HEK293 (cell line): Measurements from ENCODE around the gene ABHD17B.
"Not testable (repeated sequence)": the region's sequence is repeated elsewhere in the genome, so short reads cannot be mapped to it uniquely, and the experiment has no call there.

Source experiments
- CTCF ChIA-PET: fragments of 350-600 bp; formaldehyde crosslinking; extraction: SDS; loops from one replicate; lab custom pipeline; 2021; ENCODE audit warnings: antibody characterized with exemption; lab: Yijun Ruan, JAX
- POLR2A ChIA-PET: fragments of 300-600 bp; formaldehyde crosslinking; extraction: SDS; loops from one replicate; lab custom pipeline; 2020; ENCODE audit warnings: antibody characterized with exemption, inconsistent platforms; lab: Yijun Ruan, JAX
- H3K27ac ChIP-seq: fragments of 200-500 bp; sonication (Bioruptor generic); 2 replicates; pipeline ENCODE4 v1.5.1; 2014; ENCODE audit warnings: low read depth, low read length, control low read depth, inconsistent platforms; ENCODE audit errors: extremely low read depth
- H3K36me3 ChIP-seq, 2 experiments: fragments of 200-500 bp in 1 of 2; sonication (Bioruptor generic) in 1 of 2; 1 replicate in 1 of 2; 2 replicates in 1 of 2; pipeline ENCODE4 v1.5.1; 2014 to 2017; ENCODE audit warnings: inconsistent platforms in 2 of 2, low read length in 2 of 2; ENCODE audit not compliant: control insufficient read depth in 2 of 2, insufficient read depth in 1 of 2
- H3K4me1 ChIP-seq: fragments of 200-500 bp; sonication (Bioruptor generic); 2 replicates; pipeline ENCODE4 v1.5.1; 2014; ENCODE audit warnings: mild to moderate bottlenecking, low read length, inconsistent platforms; ENCODE audit not compliant: control insufficient read depth, insufficient read depth
- H3K4me3 ChIP-seq: 2 replicates; pipeline ENCODE4 v1.5.1; 2011; ENCODE audit warnings: low read depth, mild to moderate bottlenecking, control low read depth, low read length, moderate library complexity
- H3K9me3 ChIP-seq: fragments of 200-500 bp; sonication (Bioruptor generic); 2 replicates; pipeline ENCODE4 v1.5.1; 2014; ENCODE audit warnings: low read depth, low read length, inconsistent platforms; ENCODE audit not compliant: control insufficient read depth, insufficient read depth
- GLIS2 ChIP-seq: fragments of 450-650 bp; formaldehyde crosslinking; IDR thresholded peaks from 2 replicates; pipeline ENCODE4 v1.5.1; 2016; ENCODE audit warnings: missing biosample characterization, missing genetic modification characterization
- SALL2 ChIP-seq: fragments of 450-650 bp; formaldehyde crosslinking; IDR thresholded peaks from 2 replicates; pipeline ENCODE4 v1.5.0; 2017; ENCODE audit warnings: missing biosample characterization, mild to moderate bottlenecking, missing genetic modification characterization, borderline replicate concordance
- WT1 ChIP-seq: fragments of 450-650 bp; formaldehyde crosslinking; IDR thresholded peaks from 2 replicates; pipeline ENCODE4 v1.5.1; 2016; ENCODE audit warnings: missing biosample characterization, missing genetic modification characterization
- YY1 ChIP-seq: fragments of 450-650 bp; formaldehyde crosslinking; IDR thresholded peaks from 2 replicates; pipeline ENCODE4 v1.5.1; 2018; ENCODE audit warnings: missing biosample characterization, missing genetic modification characterization
- ZFP41 ChIP-seq: fragments of 450-650 bp; formaldehyde crosslinking; IDR thresholded peaks from 2 replicates; pipeline ENCODE4 v1.5.1; 2016; ENCODE audit warnings: missing biosample characterization, missing genetic modification characterization, borderline replicate concordance
- ZNF140 ChIP-seq: fragments of 450-650 bp; formaldehyde crosslinking; IDR thresholded peaks from 2 replicates; pipeline ENCODE4 v1.5.1; 2016; ENCODE audit warnings: missing biosample characterization, missing genetic modification characterization
- ZNF202 ChIP-seq: fragments of 450-650 bp; formaldehyde crosslinking; IDR thresholded peaks from 2 replicates; pipeline ENCODE4 v1.5.1; 2016; ENCODE audit warnings: missing biosample characterization, missing genetic modification characterization, borderline replicate concordance
- ZNF211 ChIP-seq: fragments of 450-650 bp; formaldehyde crosslinking; IDR thresholded peaks from 2 replicates; pipeline ENCODE4 v1.5.1; 2016; ENCODE audit warnings: low read depth, missing biosample characterization, missing genetic modification characterization
- ZNF302 ChIP-seq: fragments of 450-650 bp; formaldehyde crosslinking; IDR thresholded peaks from 2 replicates; pipeline ENCODE4 v1.5.1; 2016; ENCODE audit warnings: missing biosample characterization, missing genetic modification characterization, low read depth
- ZNF335 ChIP-seq: fragments of 450-650 bp; formaldehyde crosslinking; conservative IDR thresholded peaks from 2 replicates; pipeline ENCODE4 v1.5.1; 2016; ENCODE audit warnings: missing biosample characterization, missing genetic modification characterization
- ZNF366 ChIP-seq: fragments of 450-650 bp; formaldehyde crosslinking; conservative IDR thresholded peaks from 2 replicates; pipeline ENCODE4 v1.5.1; 2016; ENCODE audit warnings: missing biosample characterization, missing genetic modification characterization
- ZNF416 ChIP-seq: fragments of 450-650 bp; formaldehyde crosslinking; IDR thresholded peaks from 2 replicates; pipeline ENCODE4 v1.5.1; 2016; ENCODE audit warnings: missing biosample characterization, missing genetic modification characterization
- ZNF510 ChIP-seq: fragments of 450-650 bp; formaldehyde crosslinking; IDR thresholded peaks from 2 replicates; pipeline ENCODE4 v1.5.1; 2018; ENCODE audit warnings: mild to moderate bottlenecking, missing genetic modification characterization, missing biosample characterization; ENCODE audit not compliant: insufficient replicate concordance
- ZNF580 ChIP-seq: fragments of 450-650 bp; formaldehyde crosslinking; IDR thresholded peaks from 2 replicates; pipeline ENCODE4 v1.5.1; 2016; ENCODE audit warnings: missing biosample characterization, missing genetic modification characterization
- ZNF626 ChIP-seq: fragments of 450-650 bp; sonication (Bioruptor Pico); formaldehyde crosslinking; IDR thresholded peaks from 2 replicates; pipeline ENCODE4 v1.5.1; 2018; ENCODE audit warnings: missing biosample characterization, missing genetic modification characterization, inconsistent platforms
- ZNF76 ChIP-seq: fragments of 450-650 bp; formaldehyde crosslinking; IDR thresholded peaks from 2 replicates; pipeline ENCODE4; 2016; ENCODE audit warnings: low read depth, missing biosample characterization, missing genetic modification characterization, borderline replicate concordance
- TF ChIP-seq, protein P1 (sequence below): fragments of 450-650 bp; formaldehyde crosslinking; IDR thresholded peaks from 2 replicates; pipeline ENCODE4 v1.5.1; 2017; ENCODE audit warnings: missing biosample characterization, missing genetic modification characterization
- TF ChIP-seq, protein P2 (sequence below): sonication (generic); formaldehyde crosslinking; IDR thresholded peaks from 2 replicates; pipeline ENCODE4 v1.8.1; 2022; ENCODE audit warnings: mild to moderate bottlenecking, moderate library complexity, missing genetic modification reagents

The ABHD17B gene

GRCh38 chr9:71904076-71904475, 6.9 kb downstream of the ABHD17B start (continued):
- TF ChIP-seq YY1: no peak
- TF ChIP-seq ZFP41 (tag by site-specific recombination): no peak
- TF ChIP-seq ZNF202 (tag by site-specific recombination): no peak
- TF ChIP-seq ZNF302 (tag by site-specific recombination): no peak
- TF ChIP-seq ZNF626: no peak
- TF ChIP-seq ZNF335 (tag by site-specific recombination): no peak
- TF ChIP-seq SALL2: no peak
- TF ChIP-seq, protein P1, sequence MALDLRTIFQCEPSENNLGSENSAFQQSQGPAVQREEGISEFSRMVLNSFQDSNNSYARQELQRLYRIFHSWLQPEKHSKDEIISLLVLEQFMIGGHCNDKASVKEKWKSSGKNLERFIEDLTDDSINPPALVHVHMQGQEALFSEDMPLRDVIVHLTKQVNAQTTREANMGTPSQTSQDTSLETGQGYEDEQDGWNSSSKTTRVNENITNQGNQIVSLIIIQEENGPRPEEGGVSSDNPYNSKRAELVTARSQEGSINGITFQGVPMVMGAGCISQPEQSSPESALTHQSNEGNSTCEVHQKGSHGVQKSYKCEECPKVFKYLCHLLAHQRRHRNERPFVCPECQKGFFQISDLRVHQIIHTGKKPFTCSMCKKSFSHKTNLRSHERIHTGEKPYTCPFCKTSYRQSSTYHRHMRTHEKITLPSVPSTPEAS (tag by site-specific recombination): no peak
- TF ChIP-seq ZNF211 (tag by site-specific recombination): no peak
- no peak for TF ChIP-seq WT1 (tag by site-specific recombination)
- TF ChIP-seq ZNF416: no peak
- no peak for TF ChIP-seq ZNF510 (tag by site-specific recombination)
- no peak for TF ChIP-seq ZNF140 (tag by site-specific recombination)
- no peak for TF ChIP-seq ZNF76 (tag by site-specific recombination)

DNA sequence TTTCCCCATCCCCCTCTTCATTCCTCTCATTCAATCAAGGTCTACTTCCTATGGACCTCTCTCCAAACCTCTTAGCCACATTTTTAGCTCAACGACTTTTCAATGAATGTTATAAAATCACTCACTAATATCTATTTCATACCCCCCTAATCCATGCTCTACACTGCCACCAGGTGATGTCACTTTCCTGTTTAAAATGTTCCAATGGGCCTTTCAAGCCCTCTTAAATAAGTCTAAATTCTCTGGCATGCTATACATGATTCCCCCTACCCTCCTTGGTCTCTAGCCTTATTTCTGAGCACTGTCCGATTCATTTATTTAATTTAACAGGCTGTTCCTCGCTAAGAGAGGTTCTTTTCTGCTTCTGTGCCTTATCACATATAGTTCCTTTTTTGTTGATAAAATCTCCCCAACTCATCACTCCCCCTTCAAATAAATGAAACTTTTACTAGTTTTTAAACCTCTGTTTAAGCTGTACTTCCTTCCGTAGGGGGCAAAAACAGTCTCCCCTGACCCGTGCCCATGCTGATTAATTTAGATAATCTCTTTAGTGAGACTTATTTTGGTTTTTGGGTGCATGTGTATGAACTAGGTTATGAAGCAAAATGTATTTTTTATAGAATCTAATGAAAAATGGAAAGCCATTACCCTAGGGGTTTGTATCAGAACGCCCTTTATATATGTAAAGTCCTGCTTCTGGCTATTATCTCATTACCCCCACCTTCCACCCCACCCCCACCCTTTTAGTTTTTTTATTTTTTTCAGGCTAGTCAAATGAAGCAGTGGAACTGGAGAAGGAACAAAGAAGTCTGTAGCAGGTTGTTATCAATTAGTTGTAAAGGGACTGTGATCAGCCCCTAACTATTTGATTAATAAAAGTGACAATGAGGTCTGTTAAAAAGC, 9.0 kb downstream of the ABHD17B start:
- H3K4me1 ChIP-seq: peaks cover 9% of the 10 kb centered on the region
- TF ChIP-seq, protein P2, sequence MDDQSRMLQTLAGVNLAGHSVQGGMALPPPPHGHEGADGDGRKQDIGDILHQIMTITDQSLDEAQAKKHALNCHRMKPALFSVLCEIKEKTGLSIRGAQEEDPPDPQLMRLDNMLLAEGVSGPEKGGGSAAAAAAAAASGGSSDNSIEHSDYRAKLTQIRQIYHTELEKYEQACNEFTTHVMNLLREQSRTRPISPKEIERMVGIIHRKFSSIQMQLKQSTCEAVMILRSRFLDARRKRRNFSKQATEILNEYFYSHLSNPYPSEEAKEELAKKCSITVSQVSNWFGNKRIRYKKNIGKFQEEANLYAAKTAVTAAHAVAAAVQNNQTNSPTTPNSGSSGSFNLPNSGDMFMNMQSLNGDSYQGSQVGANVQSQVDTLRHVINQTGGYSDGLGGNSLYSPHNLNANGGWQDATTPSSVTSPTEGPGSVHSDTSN (CRISPR knock-in tag): no peak
- TF ChIP-seq ZNF366 (tag by site-specific recombination): 0 out of 2 replicates have a peak, but pooled peaks have one; percentile 11
- CTCF ChIA-PET: no interaction called here
- no peaks in the 10 kb centered on the region for H3K36me3 ChIP-seq
- POLR2A ChIA-PET: interaction anchor here (1.0 kb wide), 1 partner anchor 9 kb away, joined by 3 read pairs; the partner anchor contains the start of genes ABHD17B and C9orf85
- H3K27ac ChIP-seq: no peak overlapping the region
- H3K9me3 ChIP-seq: no peaks in the 10 kb centered on the region
- H3K4me3 ChIP-seq: no peak overlapping the region

DNA sequence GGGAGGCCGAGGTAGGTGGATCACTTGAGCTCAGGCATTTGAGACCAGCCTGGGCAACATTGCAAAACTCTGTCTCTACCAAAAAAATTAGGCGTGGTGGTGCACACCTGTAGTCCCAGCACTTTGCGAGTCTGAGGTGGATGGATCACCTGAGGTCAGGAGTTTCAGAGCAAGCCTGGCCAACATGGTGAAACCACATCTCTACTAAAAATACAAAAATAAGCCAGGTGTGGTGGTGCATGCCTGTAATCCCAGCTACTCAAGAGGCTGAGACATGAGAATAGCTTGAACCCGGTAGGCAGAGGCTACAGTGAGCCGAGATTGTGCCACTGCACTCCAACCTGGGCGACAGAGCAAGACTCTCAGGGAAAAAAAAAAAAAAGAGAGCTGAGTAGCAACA, 12.2 kb downstream of the ABHD17B start:
- not testable (repeated sequence) for H3K4me3 ChIP-seq, H3K27ac ChIP-seq, H3K4me1 ChIP-seq, H3K9me3 ChIP-seq, H3K36me3 ChIP-seq
- ChIA-PET CTCF (interaction anchor here (0.6 to 1.1 kb wide), 2 partner anchors 13 to 511 kb away, joined by 4 to 6 read pairs; partner anchors contain the start of genes ABHD17B and C9orf85), POLR2A (interaction anchor here (1.7 kb wide), 1 partner anchor 12 kb away, joined by 8 read pairs; the partner anchor contains the start of genes ABHD17B and C9orf85)

- peaks cover 9% of the 10 kb centered on the region for H3K4me1 ChIP-seq
- H3K36me3 ChIP-seq: no peaks in the 10 kb centered on the region
- H3K9me3 ChIP-seq: no peaks in the 10 kb centered on the region
- POLR2A ChIA-PET: interaction anchor here (1.1 kb wide), 1 partner anchor 14 kb away, joined by 3 read pairs; the partner anchor contains the start of genes ABHD17B and C9orf85
- CTCF ChIA-PET: interaction anchor here (0.7 kb wide), 1 partner anchor 46 kb away, joined by 4 read pairs; no protein-coding TSS in a partner anchor
- no peak for TF ChIP-seq GLIS2
- TF ChIP-seq ZNF580: no peak
- TF ChIP-seq, all 188 proteins: peak for 0
- Histone ChIP-seq H3K27ac (no peak overlapping the region), H3K4me3 (no peak overlapping the region)
Measured at GRCh38 chr9:71897577-71897976, 13.4 kb downstream of the ABHD17B start.
